Kidney tubule cell (primary cell): ENCODE results near the gene NELFB.

ENCODE experiments used
- DNase-seq: peaks from one replicate; pipeline ENCODE4 v3.0.0-alpha.2; 2018; ENCODE audit warnings: low spot score

Gene NELFB

DNA sequence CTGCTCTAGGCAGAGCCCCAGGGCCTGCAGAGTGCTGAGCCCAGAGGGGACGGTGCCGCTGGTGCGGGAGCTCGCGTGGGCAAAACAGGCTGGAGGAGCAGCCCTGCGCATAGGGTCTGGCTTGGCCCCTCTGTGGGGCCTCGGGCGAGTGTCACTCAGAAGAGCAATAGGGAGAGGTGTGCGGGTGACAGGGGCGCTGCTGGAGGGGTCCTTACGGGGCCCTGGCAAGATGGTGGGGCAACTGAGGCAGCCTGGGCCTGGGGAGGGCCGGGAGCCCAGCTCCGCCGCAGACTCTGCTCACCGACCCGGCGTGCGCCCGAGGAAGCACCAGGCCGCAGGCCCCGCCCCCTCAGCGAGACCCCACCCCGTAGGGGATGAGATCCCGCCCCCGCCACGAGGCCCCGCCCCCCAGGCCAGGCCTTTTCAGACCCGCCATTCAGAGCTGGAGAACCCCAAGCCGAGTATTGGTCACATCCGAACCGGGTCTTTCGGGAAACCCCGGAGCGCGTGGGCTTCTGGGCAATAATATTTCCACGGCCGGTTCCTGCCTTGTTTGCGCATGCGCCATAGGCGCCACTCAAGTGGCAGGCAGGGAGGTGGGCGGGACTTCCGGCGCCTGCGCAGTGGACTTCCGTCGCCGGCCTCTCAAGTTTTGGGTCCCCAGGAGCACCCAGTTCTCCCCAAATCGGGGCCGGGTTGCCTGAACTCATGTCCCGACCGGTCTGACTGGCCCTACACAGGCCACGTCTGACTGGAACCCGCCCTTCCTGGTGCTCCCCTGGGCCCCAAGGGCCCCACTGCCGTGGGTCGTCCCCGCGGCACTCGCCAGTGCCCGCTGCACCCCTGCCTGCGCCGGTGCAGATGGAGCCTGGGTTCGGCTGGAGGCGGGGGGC, 31.8 kb upstream of the NELFB start:
- DNase-seq = peak; percentile 99

- no peak for DNase-seq
These were observed 30.1 kb upstream of the NELFB start, which contains the start of gene CYSRT1 for GRCh38 chr9:137224830-137225694. CYSRT1 (plus strand) TSS chr9:137225174; CDS start chr9:137225622, 448 bp downstream.

- no peak for DNase-seq
These were observed 29.3 kb upstream of the NELFB start for GRCh38 chr9:137225699-137226331.

DNA sequence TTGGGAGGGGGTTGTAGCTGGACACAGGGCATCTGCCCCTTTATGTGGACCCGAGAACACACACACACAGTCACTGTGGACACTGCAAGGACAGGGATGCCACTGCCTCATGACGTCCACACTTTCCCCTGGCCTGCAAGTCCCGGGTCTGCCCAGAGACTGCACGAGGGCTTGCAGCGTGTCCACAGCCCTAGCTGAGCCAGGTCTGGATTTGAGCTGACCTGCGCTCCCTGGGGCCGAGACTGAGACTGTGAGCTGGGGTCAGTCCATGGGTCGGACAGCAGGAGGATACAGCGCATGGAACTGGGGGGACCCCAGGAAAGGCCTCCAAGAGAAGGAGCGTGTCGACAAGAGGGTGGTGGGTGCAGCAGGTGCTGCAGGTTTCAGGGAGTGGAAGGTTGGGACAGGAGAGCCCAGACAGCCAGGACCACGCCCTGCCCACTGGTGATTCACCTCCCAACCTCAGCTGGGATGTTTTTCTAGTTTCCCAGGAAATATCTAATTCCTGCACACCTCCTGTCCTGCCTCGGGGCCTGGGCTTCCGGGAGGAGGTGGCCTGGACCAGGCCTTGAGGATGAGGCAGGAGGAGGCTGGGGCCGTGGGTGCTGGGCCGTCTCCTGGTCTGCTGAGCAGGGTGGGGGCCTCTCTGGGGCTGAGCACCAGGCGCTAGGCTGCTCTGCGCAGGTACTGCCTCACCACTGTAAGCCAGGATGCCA, 28.6 kb upstream of the NELFB start:
- peak; percentile 92 for DNase-seq

GRCh38 chr9:137227054-137227852, 27.9 kb upstream of the NELFB start, which contains the start of gene RNF224:
RNF224 (plus strand) TSS chr9:137227502; CDS start chr9:137228336, 834 bp downstream.
- DNase-seq = peak; percentile 87

- no peak for DNase-seq
These were observed 27.1 kb upstream of the NELFB start for GRCh38 chr9:137227853-137228505.

DNA sequence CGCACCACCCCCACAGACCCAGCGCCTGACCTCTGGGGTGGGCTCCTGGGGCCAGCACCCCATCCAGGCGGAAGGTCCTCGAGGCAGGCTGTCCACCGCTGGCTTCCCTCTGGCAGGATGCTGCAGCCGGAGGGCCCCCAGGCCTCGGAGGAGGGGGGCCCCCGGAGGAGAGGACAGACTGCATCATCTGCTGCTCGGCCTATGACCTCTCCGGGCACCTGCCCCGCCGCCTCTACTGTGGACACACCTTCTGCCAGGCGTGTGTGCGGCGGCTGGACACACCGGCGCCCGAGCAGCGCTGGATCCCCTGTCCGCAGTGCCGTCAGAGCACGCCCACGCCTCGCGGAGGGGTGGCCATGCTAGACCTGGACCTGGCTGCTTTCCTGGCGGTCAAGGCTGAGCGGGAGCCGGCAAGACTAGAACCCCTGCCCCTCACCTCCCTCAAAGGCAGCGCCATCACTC, 26.6 kb upstream of the NELFB start:
- DNase-seq = peak; percentile 38

GRCh38 chr9:137228968-137229896, 25.9 kb upstream of the NELFB start:
- DNase-seq = no peak

GRCh38 chr9:137229903-137230704, 25.0 kb upstream of the NELFB start:
- no peak for DNase-seq

DNA sequence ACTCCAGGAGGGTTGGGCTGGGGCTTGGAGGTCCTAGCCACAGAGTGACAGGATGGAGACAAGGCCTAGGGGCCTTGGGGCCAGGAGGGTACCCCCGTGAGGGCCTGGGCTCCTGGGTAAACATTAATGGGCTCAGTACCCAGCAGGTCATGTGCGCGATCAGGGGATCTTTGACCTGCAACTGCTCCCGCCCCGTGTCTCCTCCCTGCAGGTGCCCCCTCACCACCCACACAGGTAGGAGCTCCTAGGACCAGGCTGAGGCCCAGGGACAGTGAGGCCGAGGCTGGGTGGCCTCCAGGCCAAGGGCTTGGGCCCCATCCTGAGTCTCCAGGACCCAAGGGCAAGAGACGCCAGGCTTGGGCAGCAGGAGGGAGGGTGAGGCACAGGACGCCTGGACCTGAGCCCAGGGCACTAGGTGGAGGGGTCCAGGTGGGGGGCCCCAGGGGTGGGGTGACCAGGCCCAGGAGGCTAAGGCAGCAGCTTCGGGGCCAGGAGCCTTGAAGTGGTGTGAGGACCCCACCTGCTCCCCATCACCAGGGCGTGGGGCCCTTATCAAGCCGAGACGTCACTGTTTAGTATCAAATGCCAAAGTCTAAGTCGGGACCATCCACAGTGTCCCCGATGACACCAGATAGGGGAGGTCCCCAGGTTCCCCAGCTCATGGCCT, 24.3 kb upstream of the NELFB start, which contains the start of gene SLC34A3:
Gene SLC34A3 (plus strand): TSS at position 197 of the 667 bp plus-strand sequence. CDS start 802 bp downstream, outside the sequence.
- DNase-seq = no peak

- no peak for DNase-seq
These were observed 23.6 kb upstream of the NELFB start for GRCh38 chr9:137231372-137232039.

GRCh38 chr9:137232101-137232500, 23.0 kb upstream of the NELFB start:
- DNase-seq = no peak

GRCh38 chr9:137232510-137232909, 22.6 kb upstream of the NELFB start:
- no peak for DNase-seq

- no peak for DNase-seq
These were observed 21.8 kb upstream of the NELFB start for GRCh38 chr9:137233143-137233980.

DNA sequence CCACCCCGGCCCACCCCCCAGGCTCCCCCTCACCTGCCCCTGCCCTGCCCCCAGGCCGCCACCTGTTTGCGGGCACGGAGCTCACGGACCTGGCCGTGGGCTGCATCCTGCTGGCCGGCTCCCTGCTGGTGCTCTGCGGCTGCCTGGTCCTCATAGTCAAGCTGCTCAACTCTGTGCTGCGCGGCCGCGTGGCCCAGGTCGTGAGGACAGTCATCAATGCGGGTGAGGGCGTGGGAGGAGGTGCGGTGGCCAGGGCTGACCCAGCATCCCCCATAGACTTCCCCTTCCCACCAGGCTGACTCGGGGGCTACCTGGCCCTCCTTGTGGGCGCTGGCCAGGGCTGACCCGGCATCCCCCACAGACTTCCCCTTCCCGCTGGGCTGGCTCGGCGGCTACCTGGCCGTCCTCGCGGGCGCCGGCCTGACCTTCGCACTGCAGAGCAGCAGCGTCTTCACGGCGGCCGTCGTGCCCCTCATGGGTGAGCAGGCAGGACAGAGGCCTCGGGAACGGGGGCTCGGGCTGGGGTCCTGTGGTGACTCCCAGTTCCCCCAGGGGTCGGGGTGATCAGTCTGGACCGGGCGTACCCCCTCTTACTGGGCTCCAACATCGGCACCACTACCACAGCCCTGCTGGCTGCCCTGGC, 21.0 kb upstream of the NELFB start:
- no peak for DNase-seq
